Panc1 (cell line): ENCODE data around the gene ACOT4. TPM values are rescaled to one million over a fixed set of nuclear protein-coding genes. Genes with fewer than 3 reads are reported as not detected.

Source experiments
- ATAC-seq: fragments of 200-7000 bp; cut with Tn5 transposase; 2 replicates; pipeline ENCODE4 v1.9.1; 2020; ENCODE audit warnings: mild to moderate bottlenecking, moderate library complexity
- BruUV-seq: library from RNA; stranded (reverse); fragments of 400-500 nt; replicated peaks from 2 replicates; lab custom pipeline; 2021; lab: Mats Ljungman, UMichigan
- CTCF ChIA-PET: fragments of 300-600 bp; sonication (Branson Sonifier 250); formaldehyde crosslinking; loops from one replicate; lab custom pipeline; 2022; ENCODE audit warnings: antibody characterized with exemption; lab: Charles Lee
- POLR2A ChIA-PET: fragments of 300-600 bp; sonication (Branson Sonifier 250); formaldehyde crosslinking; loops from one replicate; lab custom pipeline; 2022; ENCODE audit warnings: antibody characterized with exemption; lab: Charles Lee
- DNase-seq: peaks from one replicate; pipeline ENCODE4 v3.0.0-alpha.2; 2010; ENCODE audit warnings: low read depth, low spot score
- H3K27ac ChIP-seq: 2 replicates; pipeline ENCODE4 v1.5.1; 2011; ENCODE audit warnings: mild to moderate bottlenecking, low read length, inconsistent platforms
- H3K27me3 ChIP-seq: fragments of 200-500 bp; sonication (Bioruptor generic); 2 replicates; pipeline ENCODE4 v1.6.0; 2014; ENCODE audit warnings: low read length, inconsistent platforms; ENCODE audit not compliant: control insufficient read depth, insufficient read depth
- H3K36me3 ChIP-seq: fragments of 200-500 bp; sonication (Bioruptor generic); 2 replicates; pipeline ENCODE4 v1.5.1; 2014; ENCODE audit warnings: inconsistent platforms, mild to moderate bottlenecking, low read length, moderate library complexity; ENCODE audit not compliant: control insufficient read depth, insufficient read depth
- H3K4me1 ChIP-seq: 2 replicates; pipeline ENCODE4 v1.5.1; 2011; ENCODE audit warnings: inconsistent platforms, mild to moderate bottlenecking, low read length, moderate library complexity; ENCODE audit not compliant: control insufficient read depth, insufficient read depth
- H3K4me3 ChIP-seq, 2 experiments: 2 replicates each; pipeline ENCODE4 v1.5.1; 2011 to 2012; ENCODE audit warnings: low read depth in 2 of 2, low read length in 2 of 2, mild to moderate bottlenecking in 2 of 2, inconsistent platforms in 1 of 2, moderate library complexity in 1 of 2
- H3K9me3 ChIP-seq: fragments of 200-500 bp; sonication (Bioruptor generic); 2 replicates; pipeline ENCODE4 v1.5.1; 2014; ENCODE audit warnings: low read depth, mild to moderate bottlenecking, inconsistent platforms, low read length, moderate library complexity; ENCODE audit not compliant: control insufficient read depth, insufficient read depth
- CTCF ChIP-seq: fragments of 450-650 bp; IDR thresholded peaks from 2 replicates; pipeline ENCODE4 v1.5.1; 2017; ENCODE audit warnings: mild to moderate bottlenecking
- POLR2AphosphoS5 ChIP-seq: IDR thresholded peaks from 2 replicates; pipeline ENCODE4 v1.6.1; 2012; ENCODE audit warnings: mild to moderate bottlenecking, low read depth, low read length, moderate library complexity
- SIN3A ChIP-seq: IDR thresholded peaks from 2 replicates; pipeline ENCODE4 v1.6.1; 2012; ENCODE audit warnings: low read depth, mild to moderate bottlenecking, low read length, moderate library complexity, borderline replicate concordance; ENCODE audit not compliant: insufficient read depth
- TCF7L2 ChIP-seq: IDR thresholded peaks from 2 replicates; pipeline ENCODE4 v1.6.1; 2011; ENCODE audit warnings: mild to moderate bottlenecking, low read depth, low read length, inconsistent platforms
- in situ Hi-C: cut with HindIII; loops from 2 replicates; pipeline ENCODE4 v1.10.0; 2016; ENCODE audit warnings: low sequenced_read_pairs, low pct_unique_long_range_greater_than_20kb
- intact Hi-C: fragments of 100-400 bp; cut with micrococcal nuclease; formaldehyde crosslinking; loops from one replicate; pipeline ENCODE4 v1.10.0; 2022; ENCODE audit not compliant: unreplicated experiment
- total RNA-seq: library from RNA; stranded (reverse); gene quantifications from one replicate; pipeline ENCODE4 v1.2.1, GENCODE V29; 2021; ENCODE audit not compliant: unreplicated experiment
- TF ChIP-seq, protein P1 (sequence below), 2 experiments: IDR thresholded peaks; 2 replicates each; pipeline ENCODE4 v1.6.1; 2011 to 2012; ENCODE audit warnings: low read depth in 2 of 2, control low read depth in 1 of 2, low read length in 1 of 2, mild to moderate bottlenecking in 1 of 2, moderate library complexity in 1 of 2; ENCODE audit not compliant: insufficient read depth in 1 of 2

Gene ACOT4
- total RNA-seq, 1 experiment from 2014 or later, result 2.7 TPM

DNA sequence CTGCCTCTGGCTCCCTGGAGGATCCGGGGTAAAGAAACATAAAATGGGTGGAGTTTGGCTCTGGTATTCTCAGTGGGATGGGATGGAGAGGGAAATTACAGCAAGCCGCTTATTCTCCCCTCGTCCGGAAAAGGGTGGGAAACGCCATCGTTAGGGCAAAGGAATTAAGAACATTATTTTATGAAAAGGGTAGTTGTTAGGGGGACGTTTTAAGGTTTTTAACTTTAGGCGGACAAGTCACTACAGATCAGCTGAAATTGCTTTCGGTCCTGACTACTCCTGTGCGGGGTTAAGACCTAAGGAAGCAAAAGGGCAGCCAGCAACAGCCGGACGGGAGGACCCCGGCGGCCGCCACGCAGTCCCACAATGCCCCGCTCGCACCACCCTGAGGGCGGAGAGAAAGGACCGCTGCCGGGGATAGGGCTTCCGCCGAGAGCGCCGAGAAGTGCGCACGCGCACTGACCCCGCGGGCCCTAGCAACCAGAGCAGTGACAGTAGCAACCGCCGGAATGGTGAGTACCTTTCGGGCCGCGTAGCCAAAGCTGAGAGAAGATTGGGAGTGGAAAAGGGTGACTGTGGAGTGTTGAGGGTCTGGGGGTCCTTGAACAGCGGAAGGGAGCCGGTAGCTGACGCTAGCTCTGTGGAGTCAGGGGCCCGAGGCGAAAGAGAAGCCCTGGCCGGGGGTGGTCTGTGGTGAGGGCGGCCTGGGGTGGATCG, 53.0 kb downstream of the ACOT4 start, which contains the start of gene DNAL1:
Gene DNAL1 (plus strand): TSS at position 456 of the 717 bp plus-strand sequence. CDS start 54 bp downstream, at position 510.
- DNase-seq (peak; percentile 59), ATAC-seq (peak; percentile 100)
- intact Hi-C loops (no loop called here), in situ Hi-C loops (no loop called here)
- TF ChIP-seq SIN3A, result peak; percentile 63; the same call in 1 of the 2 replicates
- TF ChIP-seq POLR2AphosphoS5, result peak; percentile 87
- no peak for TF ChIP-seq CTCF
- TF ChIP-seq, protein P1, sequence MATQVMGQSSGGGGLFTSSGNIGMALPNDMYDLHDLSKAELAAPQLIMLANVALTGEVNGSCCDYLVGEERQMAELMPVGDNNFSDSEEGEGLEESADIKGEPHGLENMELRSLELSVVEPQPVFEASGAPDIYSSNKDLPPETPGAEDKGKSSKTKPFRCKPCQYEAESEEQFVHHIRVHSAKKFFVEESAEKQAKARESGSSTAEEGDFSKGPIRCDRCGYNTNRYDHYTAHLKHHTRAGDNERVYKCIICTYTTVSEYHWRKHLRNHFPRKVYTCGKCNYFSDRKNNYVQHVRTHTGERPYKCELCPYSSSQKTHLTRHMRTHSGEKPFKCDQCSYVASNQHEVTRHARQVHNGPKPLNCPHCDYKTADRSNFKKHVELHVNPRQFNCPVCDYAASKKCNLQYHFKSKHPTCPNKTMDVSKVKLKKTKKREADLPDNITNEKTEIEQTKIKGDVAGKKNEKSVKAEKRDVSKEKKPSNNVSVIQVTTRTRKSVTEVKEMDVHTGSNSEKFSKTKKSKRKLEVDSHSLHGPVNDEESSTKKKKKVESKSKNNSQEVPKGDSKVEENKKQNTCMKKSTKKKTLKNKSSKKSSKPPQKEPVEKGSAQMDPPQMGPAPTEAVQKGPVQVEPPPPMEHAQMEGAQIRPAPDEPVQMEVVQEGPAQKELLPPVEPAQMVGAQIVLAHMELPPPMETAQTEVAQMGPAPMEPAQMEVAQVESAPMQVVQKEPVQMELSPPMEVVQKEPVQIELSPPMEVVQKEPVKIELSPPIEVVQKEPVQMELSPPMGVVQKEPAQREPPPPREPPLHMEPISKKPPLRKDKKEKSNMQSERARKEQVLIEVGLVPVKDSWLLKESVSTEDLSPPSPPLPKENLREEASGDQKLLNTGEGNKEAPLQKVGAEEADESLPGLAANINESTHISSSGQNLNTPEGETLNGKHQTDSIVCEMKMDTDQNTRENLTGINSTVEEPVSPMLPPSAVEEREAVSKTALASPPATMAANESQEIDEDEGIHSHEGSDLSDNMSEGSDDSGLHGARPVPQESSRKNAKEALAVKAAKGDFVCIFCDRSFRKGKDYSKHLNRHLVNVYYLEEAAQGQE (IDR thresholded peaks at IDR 0.05; ENCODE audit: insufficient read depth in 1 of 2, low read depth in 2 of 2, low read length in 1 of 2), result no peak
- H3K36me3 ChIP-seq, result no peaks in the 10 kb centered on the region; the same call in 1 of the 2 replicates
- peak within 1 kb of the TSS; percentile 91 for H3K27ac ChIP-seq
- 0 out of 2 replicates have a peak, but pooled peaks cover 6% of the 10 kb centered on the region for H3K4me1 ChIP-seq
- H3K9me3 ChIP-seq, result no peaks in the 10 kb centered on the region
- no TSS peak for BruUV-seq
- no peaks in the 10 kb centered on the region for H3K27me3 ChIP-seq
- peak within 1 kb of the TSS; percentile 85 for H3K4me3 ChIP-seq
- ChIA-PET POLR2A (no interaction called here), CTCF (no interaction called here)

GRCh38 chr14:73645248-73645610, 53.6 kb downstream of the ACOT4 start:
- ATAC-seq, result no peak
- BruUV-seq, result no TSS peak
- ChIA-PET POLR2A (no interaction called here), CTCF (no interaction called here)
- Histone ChIP-seq H3K36me3 (no peaks in the 10 kb centered on the region; the same call in 1 of the 2 replicates), H3K27me3 (no peaks in the 10 kb centered on the region), H3K9me3 (no peaks in the 10 kb centered on the region), H3K4me1 (0 out of 2 replicates have a peak, but pooled peaks cover 6% of the 10 kb centered on the region), H3K4me3 (peak overlapping the region; percentile 85), H3K27ac (peak overlapping the region; percentile 91)
- in situ Hi-C loops, result no loop called here
- intact Hi-C loops, result no loop called here
- DNase-seq, result no peak
- TF ChIP-seq TCF7L2 (no peak), POLR2AphosphoS5 (no peak), CTCF (no peak), SIN3A (no peak; the same call in 1 of the 2 replicates)
- TF ChIP-seq, protein P1 (IDR thresholded peaks at IDR 0.05; ENCODE audit: insufficient read depth in 1 of 2, low read depth in 2 of 2, low read length in 1 of 2), result no peak
